GM23338 (cell line): ENCODE results near the gene HS1BP3. TPM values are rescaled to one million over a fixed set of nuclear protein-coding genes. Genes with fewer than 3 reads are reported as not detected.

Source experiments
- ATAC-seq: fragments of 200-7000 bp; cut with Tn5 transposase; 3 replicates; pipeline ENCODE4 v1.9.1; 2020
- DNase-seq: peaks from one replicate; pipeline ENCODE4 v3.0.0-alpha.2; 2015; ENCODE audit warnings: low spot score
- H2AFZ ChIP-seq: fragments of 200-600 bp; sonication (generic); 2 replicates; pipeline ENCODE4 v1.8.0; 2016; ENCODE audit warnings: antibody characterized with exemption, mild to moderate bottlenecking, moderate library complexity
- H3F3A ChIP-seq: fragments of 200-600 bp; sonication (generic); replicated peaks from 2 replicates; pipeline ENCODE4 v1.8.0; 2017; ENCODE audit warnings: antibody characterized with exemption, mixed run types, low read depth
- H3K27ac ChIP-seq: fragments of 200-600 bp; sonication (generic); 2 replicates; pipeline ENCODE4 v1.6.1; 2016; ENCODE audit warnings: low read depth
- H3K27me3 ChIP-seq: fragments of 200-600 bp; sonication (generic); 2 replicates; pipeline ENCODE4 v1.8.0; 2016; ENCODE audit warnings: mild to moderate bottlenecking, mixed run types, moderate library complexity; ENCODE audit not compliant: insufficient read depth
- H3K36me3 ChIP-seq: fragments of 200-600 bp; sonication (generic); 2 replicates; pipeline ENCODE4 v1.8.0; 2016; ENCODE audit warnings: mild to moderate bottlenecking; ENCODE audit not compliant: insufficient read depth
- H3K4me1 ChIP-seq: fragments of 200-600 bp; sonication (generic); 2 replicates; pipeline ENCODE4 v1.8.0; 2016; ENCODE audit warnings: mild to moderate bottlenecking, moderate library complexity; ENCODE audit not compliant: insufficient read depth
- H3K4me2 ChIP-seq: fragments of 200-600 bp; sonication (generic); 2 replicates; pipeline ENCODE4 v1.7.1; 2017; ENCODE audit warnings: mixed run types
- H3K4me3 ChIP-seq: fragments of 200-600 bp; sonication (generic); 2 replicates; pipeline ENCODE4 v1.6.1; 2016; ENCODE audit warnings: mixed run types
- H3K79me2 ChIP-seq: fragments of 200-600 bp; sonication (generic); replicated peaks from 2 replicates; pipeline ENCODE4 v1.8.0; 2017; ENCODE audit warnings: mild to moderate bottlenecking; ENCODE audit not compliant: insufficient read depth
- H3K9me2 ChIP-seq: fragments of 200-600 bp; sonication (generic); 2 replicates; pipeline ENCODE4 v1.8.0; 2017; ENCODE audit not compliant: insufficient read depth
- H4K20me1 ChIP-seq: fragments of 200-600 bp; sonication (generic); replicated peaks from 2 replicates; pipeline ENCODE4 v1.8.0; 2017; ENCODE audit warnings: mild to moderate bottlenecking; ENCODE audit not compliant: insufficient read depth
- H3K27ac Mint-ChIP-seq: 2 replicates; pipeline ENCODE4 v1.8.0; 2020; ENCODE audit warnings: inconsistent platforms, mild to moderate bottlenecking, moderate library complexity, mixed read lengths
- H3K27me3 Mint-ChIP-seq: 3 replicates; pipeline ENCODE4 v1.8.0; 2022; ENCODE audit warnings: low read depth, mild to moderate bottlenecking, moderate library complexity, mixed read lengths, inconsistent platforms; ENCODE audit not compliant: insufficient read depth, poor library complexity
- H3K36me3 Mint-ChIP-seq: 3 replicates; pipeline ENCODE4 v1.8.0; 2021; ENCODE audit warnings: low read depth, mild to moderate bottlenecking, inconsistent platforms, moderate library complexity, mixed read lengths
- H3K4me1 Mint-ChIP-seq: 3 replicates; pipeline ENCODE4 v1.8.0; 2020; ENCODE audit warnings: mild to moderate bottlenecking, inconsistent platforms, mixed read lengths
- H3K4me3 Mint-ChIP-seq: 3 replicates; pipeline ENCODE4 v1.8.0; 2021; ENCODE audit warnings: moderate library complexity, mild to moderate bottlenecking, inconsistent platforms, mixed read lengths
- H3K9me3 Mint-ChIP-seq: 3 replicates; pipeline ENCODE4 v1.8.0; 2020; ENCODE audit warnings: moderate library complexity, mild to moderate bottlenecking, inconsistent platforms, mixed read lengths
- CREB1 ChIP-seq: fragments of 250-450 bp; sonication (Bioruptor Pico); IDR thresholded peaks from 2 replicates; pipeline ENCODE4 v1.5.0; 2020; ENCODE audit warnings: low read depth, mild to moderate bottlenecking, moderate library complexity
- EZH2 ChIP-seq: fragments of 200-600 bp; sonication (generic); IDR thresholded peaks from one replicate; pipeline ENCODE4 v1.8.0; 2017; ENCODE audit warnings: antibody characterized with exemption, mild to moderate bottlenecking, low read depth; ENCODE audit not compliant: unreplicated experiment
- EZH2phosphoT487 ChIP-seq: fragments of 200-600 bp; sonication (generic); IDR thresholded peaks from one replicate; pipeline ENCODE4 v1.8.1; 2018; ENCODE audit warnings: antibody characterized with exemption; ENCODE audit not compliant: unreplicated experiment
- JUNB ChIP-seq: IDR thresholded peaks from one replicate; pipeline ENCODE4 v1.6.1; 2016; ENCODE audit warnings: antibody characterized with exemption; ENCODE audit not compliant: unreplicated experiment
- NANOG ChIP-seq: IDR thresholded peaks from 2 replicates; pipeline ENCODE4 v1.6.1; 2016; ENCODE audit warnings: antibody characterized with exemption, borderline replicate concordance
- POLR2AphosphoS5 ChIP-seq: IDR thresholded peaks from 2 replicates; pipeline ENCODE4 v1.6.1; 2016; ENCODE audit warnings: antibody characterized with exemption, low read depth
- STAT1 ChIP-seq: IDR thresholded peaks from one replicate; pipeline ENCODE4 v1.6.1; 2016; ENCODE audit warnings: antibody characterized with exemption; ENCODE audit not compliant: unreplicated experiment
- ZNF114 ChIP-seq: fragments of 250-450 bp; sonication (Bioruptor Pico); IDR thresholded peaks from 2 replicates; pipeline ENCODE4 v1.5.0; 2020; ENCODE audit warnings: mild to moderate bottlenecking, moderate library complexity
- ZNF331 ChIP-seq: fragments of 250-450 bp; sonication (Bioruptor Pico); IDR thresholded peaks from 2 replicates; pipeline ENCODE4 v1.5.0; 2020; ENCODE audit warnings: low read depth, mild to moderate bottlenecking, moderate library complexity
- polyA plus RNA-seq: library from polyadenylated mRNA; unstranded; fragments of >200 nt; fragmentation: Nextera tagmentation; extraction: Ambion mirVana; gene quantifications from 2 replicates; pipeline ENCODE4 v1.2.1, GENCODE V29; 2016
- total RNA-seq: library from RNA; depleted of rRNA; stranded (reverse); fragments of >200 nt; shearing (Covaris generic); gene quantifications from 2 replicates; pipeline ENCODE4 v1.2.3, GENCODE V29; 2014
- TF ChIP-seq, protein P1 (sequence below): IDR thresholded peaks from 2 replicates; pipeline ENCODE4 v1.6.1; 2016; ENCODE audit warnings: antibody characterized with exemption
- TF ChIP-seq, protein P2 (sequence below): fragments of 250-450 bp; sonication (Bioruptor Pico); IDR thresholded peaks from 2 replicates; pipeline ENCODE4 v1.5.0; 2020; ENCODE audit warnings: mild to moderate bottlenecking, moderate library complexity
- TF ChIP-seq, protein P3 (sequence below), 2 experiments: fragments of 200-600 bp in 1 of 2; sonication (generic) in 1 of 2; conservative IDR thresholded peaks; 2 replicates each; pipeline versions ENCODE4 v1.5.1 to v1.6.1; 2016 to 2017; ENCODE audit warnings: antibody characterized with exemption in 2 of 2, low read depth in 2 of 2, mild to moderate bottlenecking in 2 of 2, moderate library complexity in 1 of 2
- TF ChIP-seq, protein P4 (sequence below): IDR thresholded peaks from one replicate; pipeline ENCODE4 v1.6.1; 2018; ENCODE audit warnings: antibody characterized with exemption; ENCODE audit not compliant: unreplicated experiment

Gene HS1BP3
- total and polyA plus RNA-seq, 2 experiments from 2014 or later, result 7.2 to 15.0 TPM

DNA sequence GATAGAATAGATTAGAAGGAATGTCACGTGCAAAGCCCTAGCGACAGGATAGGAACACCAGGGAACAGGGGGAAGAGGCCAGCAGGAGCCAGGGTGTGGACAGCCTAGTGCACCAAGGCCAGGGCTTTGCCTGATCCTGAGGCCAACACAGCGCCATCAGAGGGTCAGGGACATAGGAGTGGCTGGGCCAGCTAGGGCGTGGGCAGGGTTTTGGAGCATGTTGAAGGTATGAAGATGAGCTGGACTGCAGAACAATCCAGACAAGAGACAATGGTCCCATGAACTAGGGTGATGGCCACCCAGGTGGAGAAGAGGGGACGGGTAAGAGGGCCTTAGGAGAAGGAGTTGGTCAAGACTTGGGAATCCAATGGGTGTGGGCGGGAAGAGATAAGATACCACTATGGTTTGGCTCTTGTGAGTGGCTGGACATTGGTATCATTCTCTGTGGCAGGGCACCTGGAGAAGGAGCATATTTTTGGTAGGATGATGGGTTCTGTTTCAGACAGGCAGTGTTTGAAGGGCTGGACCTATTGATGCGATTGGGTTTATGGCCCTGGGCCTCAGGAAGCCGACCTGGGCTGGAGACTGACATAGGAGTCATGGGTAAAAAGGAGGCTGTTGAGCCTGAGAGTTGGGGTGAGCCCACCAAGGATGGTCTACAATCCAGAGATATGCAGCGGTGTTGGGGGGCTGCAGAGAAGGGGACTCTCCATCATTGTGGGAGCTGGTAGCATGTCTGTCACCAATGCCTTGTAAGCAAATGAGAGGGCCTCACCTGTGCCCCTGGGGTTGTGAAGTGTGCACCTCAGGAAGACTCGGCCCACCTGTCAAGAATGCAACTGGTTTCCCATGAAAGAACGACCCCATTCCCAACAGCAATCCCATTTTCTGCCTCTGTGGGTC is 2.0 kb upstream of the HS1BP3 start:
- Histone ChIP-seq H3K4me3 (no peak overlapping the region), H4K20me1 (no peaks in the 10 kb centered on the region), H2AFZ (no peak overlapping the region), H3K27ac (no peak overlapping the region), H3K36me3 (no peaks in the 10 kb centered on the region), H3K4me2 (no peak overlapping the region), H3K9me2 (no peaks in the 10 kb centered on the region), H3F3A (no peaks in the 10 kb centered on the region), H3K27me3 (peaks cover 10% of the 10 kb centered on the region; the same call in 1 of the 2 replicates), H3K4me1 (peaks cover 21% of the 10 kb centered on the region), H3K79me2 (no peaks in the 10 kb centered on the region)
- ATAC-seq (no peak), DNase-seq (no peak)
- Mint-ChIP-seq H3K27me3 (peaks cover 9% of the 10 kb centered on the region), H3K36me3 (no peaks in the 10 kb centered on the region; the same call in 2 of the 3 replicates), H3K4me1 (peaks cover 32% of the 10 kb centered on the region), H3K9me3 (no peaks in the 10 kb centered on the region; the same call in 2 of the 3 replicates), H3K4me3 (no peak overlapping the region), H3K27ac (no peak overlapping the region)
- TF ChIP-seq ZNF114, result no peak
- TF ChIP-seq ZNF331 (CRISPR knock-in tag), result no peak
- TF ChIP-seq, protein P1, sequence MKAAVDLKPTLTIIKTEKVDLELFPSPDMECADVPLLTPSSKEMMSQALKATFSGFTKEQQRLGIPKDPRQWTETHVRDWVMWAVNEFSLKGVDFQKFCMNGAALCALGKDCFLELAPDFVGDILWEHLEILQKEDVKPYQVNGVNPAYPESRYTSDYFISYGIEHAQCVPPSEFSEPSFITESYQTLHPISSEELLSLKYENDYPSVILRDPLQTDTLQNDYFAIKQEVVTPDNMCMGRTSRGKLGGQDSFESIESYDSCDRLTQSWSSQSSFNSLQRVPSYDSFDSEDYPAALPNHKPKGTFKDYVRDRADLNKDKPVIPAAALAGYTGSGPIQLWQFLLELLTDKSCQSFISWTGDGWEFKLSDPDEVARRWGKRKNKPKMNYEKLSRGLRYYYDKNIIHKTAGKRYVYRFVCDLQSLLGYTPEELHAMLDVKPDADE, result no peak
- TF ChIP-seq EZH2phosphoT487, result no peak
- no peak for TF ChIP-seq EZH2
- TF ChIP-seq STAT1, result no peak
- TF ChIP-seq NANOG, result no peak
- no peak for TF ChIP-seq JUNB
- no peak for TF ChIP-seq CREB1 (CRISPR knock-in tag)
- TF ChIP-seq, protein P2, sequence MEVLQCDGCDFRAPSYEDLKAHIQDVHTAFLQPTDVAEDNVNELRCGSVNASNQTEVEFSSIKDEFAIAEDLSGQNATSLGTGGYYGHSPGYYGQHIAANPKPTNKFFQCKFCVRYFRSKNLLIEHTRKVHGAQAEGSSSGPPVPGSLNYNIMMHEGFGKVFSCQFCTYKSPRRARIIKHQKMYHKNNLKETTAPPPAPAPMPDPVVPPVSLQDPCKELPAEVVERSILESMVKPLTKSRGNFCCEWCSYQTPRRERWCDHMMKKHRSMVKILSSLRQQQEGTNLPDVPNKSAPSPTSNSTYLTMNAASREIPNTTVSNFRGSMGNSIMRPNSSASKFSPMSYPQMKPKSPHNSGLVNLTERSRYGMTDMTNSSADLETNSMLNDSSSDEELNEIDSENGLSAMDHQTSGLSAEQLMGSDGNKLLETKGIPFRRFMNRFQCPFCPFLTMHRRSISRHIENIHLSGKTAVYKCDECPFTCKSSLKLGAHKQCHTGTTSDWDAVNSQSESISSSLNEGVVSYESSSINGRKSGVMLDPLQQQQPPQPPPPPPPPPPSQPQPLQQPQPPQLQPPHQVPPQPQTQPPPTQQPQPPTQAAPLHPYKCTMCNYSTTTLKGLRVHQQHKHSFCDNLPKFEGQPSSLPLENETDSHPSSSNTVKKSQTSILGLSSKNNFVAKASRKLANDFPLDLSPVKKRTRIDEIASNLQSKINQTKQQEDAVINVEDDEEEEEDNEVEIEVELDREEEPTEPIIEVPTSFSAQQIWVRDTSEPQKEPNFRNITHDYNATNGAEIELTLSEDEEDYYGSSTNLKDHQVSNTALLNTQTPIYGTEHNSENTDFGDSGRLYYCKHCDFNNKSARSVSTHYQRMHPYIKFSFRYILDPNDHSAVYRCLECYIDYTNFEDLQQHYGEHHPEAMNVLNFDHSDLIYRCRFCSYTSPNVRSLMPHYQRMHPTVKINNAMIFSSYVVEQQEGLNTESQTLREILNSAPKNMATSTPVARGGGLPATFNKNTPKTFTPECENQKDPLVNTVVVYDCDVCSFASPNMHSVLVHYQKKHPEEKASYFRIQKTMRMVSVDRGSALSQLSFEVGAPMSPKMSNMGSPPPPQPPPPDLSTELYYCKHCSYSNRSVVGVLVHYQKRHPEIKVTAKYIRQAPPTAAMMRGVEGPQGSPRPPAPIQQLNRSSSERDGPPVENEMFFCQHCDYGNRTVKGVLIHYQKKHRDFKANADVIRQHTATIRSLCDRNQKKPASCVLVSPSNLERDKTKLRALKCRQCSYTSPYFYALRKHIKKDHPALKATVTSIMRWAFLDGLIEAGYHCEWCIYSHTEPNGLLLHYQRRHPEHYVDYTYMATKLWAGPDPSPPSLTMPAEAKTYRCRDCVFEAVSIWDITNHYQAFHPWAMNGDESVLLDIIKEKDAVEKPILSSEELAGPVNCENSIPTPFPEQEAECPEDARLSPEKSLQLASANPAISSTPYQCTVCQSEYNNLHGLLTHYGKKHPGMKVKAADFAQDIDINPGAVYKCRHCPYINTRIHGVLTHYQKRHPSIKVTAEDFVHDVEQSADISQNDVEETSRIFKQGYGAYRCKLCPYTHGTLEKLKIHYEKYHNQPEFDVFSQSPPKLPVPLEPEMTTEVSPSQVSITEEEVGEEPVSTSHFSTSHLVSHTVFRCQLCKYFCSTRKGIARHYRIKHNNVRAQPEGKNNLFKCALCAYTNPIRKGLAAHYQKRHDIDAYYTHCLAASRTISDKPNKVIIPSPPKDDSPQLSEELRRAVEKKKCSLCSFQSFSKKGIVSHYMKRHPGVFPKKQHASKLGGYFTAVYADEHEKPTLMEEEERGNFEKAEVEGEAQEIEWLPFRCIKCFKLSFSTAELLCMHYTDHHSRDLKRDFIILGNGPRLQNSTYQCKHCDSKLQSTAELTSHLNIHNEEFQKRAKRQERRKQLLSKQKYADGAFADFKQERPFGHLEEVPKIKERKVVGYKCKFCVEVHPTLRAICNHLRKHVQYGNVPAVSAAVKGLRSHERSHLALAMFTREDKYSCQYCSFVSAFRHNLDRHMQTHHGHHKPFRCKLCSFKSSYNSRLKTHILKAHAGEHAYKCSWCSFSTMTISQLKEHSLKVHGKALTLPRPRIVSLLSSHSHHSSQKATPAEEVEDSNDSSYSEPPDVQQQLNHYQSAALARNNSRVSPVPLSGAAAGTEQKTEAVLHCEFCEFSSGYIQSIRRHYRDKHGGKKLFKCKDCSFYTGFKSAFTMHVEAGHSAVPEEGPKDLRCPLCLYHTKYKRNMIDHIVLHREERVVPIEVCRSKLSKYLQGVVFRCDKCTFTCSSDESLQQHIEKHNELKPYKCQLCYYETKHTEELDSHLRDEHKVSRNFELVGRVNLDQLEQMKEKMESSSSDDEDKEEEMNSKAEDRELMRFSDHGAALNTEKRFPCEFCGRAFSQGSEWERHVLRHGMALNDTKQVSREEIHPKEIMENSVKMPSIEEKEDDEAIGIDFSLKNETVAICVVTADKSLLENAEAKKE (CRISPR knock-in tag), result no peak
- TF ChIP-seq, protein P3, sequence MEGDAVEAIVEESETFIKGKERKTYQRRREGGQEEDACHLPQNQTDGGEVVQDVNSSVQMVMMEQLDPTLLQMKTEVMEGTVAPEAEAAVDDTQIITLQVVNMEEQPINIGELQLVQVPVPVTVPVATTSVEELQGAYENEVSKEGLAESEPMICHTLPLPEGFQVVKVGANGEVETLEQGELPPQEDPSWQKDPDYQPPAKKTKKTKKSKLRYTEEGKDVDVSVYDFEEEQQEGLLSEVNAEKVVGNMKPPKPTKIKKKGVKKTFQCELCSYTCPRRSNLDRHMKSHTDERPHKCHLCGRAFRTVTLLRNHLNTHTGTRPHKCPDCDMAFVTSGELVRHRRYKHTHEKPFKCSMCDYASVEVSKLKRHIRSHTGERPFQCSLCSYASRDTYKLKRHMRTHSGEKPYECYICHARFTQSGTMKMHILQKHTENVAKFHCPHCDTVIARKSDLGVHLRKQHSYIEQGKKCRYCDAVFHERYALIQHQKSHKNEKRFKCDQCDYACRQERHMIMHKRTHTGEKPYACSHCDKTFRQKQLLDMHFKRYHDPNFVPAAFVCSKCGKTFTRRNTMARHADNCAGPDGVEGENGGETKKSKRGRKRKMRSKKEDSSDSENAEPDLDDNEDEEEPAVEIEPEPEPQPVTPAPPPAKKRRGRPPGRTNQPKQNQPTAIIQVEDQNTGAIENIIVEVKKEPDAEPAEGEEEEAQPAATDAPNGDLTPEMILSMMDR (conservative IDR thresholded peaks at IDR 0.05; ENCODE audit: low read depth in 2 of 2), result no peak
- TF ChIP-seq, protein P4, sequence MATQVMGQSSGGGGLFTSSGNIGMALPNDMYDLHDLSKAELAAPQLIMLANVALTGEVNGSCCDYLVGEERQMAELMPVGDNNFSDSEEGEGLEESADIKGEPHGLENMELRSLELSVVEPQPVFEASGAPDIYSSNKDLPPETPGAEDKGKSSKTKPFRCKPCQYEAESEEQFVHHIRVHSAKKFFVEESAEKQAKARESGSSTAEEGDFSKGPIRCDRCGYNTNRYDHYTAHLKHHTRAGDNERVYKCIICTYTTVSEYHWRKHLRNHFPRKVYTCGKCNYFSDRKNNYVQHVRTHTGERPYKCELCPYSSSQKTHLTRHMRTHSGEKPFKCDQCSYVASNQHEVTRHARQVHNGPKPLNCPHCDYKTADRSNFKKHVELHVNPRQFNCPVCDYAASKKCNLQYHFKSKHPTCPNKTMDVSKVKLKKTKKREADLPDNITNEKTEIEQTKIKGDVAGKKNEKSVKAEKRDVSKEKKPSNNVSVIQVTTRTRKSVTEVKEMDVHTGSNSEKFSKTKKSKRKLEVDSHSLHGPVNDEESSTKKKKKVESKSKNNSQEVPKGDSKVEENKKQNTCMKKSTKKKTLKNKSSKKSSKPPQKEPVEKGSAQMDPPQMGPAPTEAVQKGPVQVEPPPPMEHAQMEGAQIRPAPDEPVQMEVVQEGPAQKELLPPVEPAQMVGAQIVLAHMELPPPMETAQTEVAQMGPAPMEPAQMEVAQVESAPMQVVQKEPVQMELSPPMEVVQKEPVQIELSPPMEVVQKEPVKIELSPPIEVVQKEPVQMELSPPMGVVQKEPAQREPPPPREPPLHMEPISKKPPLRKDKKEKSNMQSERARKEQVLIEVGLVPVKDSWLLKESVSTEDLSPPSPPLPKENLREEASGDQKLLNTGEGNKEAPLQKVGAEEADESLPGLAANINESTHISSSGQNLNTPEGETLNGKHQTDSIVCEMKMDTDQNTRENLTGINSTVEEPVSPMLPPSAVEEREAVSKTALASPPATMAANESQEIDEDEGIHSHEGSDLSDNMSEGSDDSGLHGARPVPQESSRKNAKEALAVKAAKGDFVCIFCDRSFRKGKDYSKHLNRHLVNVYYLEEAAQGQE, result no peak
- TF ChIP-seq POLR2AphosphoS5, result no peak
